Astrocyte of the cerebellum (primary cell): ENCODE measurements around the gene LMAN1L.
"Not testable (repeated sequence)": the region's sequence is repeated elsewhere in the genome, so short reads cannot be mapped to it uniquely, and the experiment has no call there.

ENCODE experiments used
- DNase-seq: peaks from one replicate; pipeline ENCODE4 v3.0.0-alpha.2; 2011; ENCODE audit warnings: low read depth
- H3K4me3 ChIP-seq: 2 replicates; pipeline ENCODE4 v1.5.1; 2011; ENCODE audit warnings: mild to moderate bottlenecking, low read depth, low read length, moderate library complexity
- in situ Hi-C: cut with HindIII; loops from 2 replicates; pipeline ENCODE4 v1.10.0; 2017; ENCODE audit warnings: low sequenced_read_pairs
- TF ChIP-seq, protein P1 (sequence below): IDR thresholded peaks from 2 replicates; pipeline ENCODE4 v1.5.1; 2012; ENCODE audit warnings: low read length, low read depth, moderate library complexity, mild to moderate bottlenecking; ENCODE audit errors: missing control alignments

LMAN1L gene

GRCh38 chr15:74782259-74783071 lies 30.2 kb upstream of the LMAN1L start:
- in situ Hi-C loops = no loop called here
- peak overlapping the region; percentile 82 for H3K4me3 ChIP-seq
- TF ChIP-seq, protein P1, sequence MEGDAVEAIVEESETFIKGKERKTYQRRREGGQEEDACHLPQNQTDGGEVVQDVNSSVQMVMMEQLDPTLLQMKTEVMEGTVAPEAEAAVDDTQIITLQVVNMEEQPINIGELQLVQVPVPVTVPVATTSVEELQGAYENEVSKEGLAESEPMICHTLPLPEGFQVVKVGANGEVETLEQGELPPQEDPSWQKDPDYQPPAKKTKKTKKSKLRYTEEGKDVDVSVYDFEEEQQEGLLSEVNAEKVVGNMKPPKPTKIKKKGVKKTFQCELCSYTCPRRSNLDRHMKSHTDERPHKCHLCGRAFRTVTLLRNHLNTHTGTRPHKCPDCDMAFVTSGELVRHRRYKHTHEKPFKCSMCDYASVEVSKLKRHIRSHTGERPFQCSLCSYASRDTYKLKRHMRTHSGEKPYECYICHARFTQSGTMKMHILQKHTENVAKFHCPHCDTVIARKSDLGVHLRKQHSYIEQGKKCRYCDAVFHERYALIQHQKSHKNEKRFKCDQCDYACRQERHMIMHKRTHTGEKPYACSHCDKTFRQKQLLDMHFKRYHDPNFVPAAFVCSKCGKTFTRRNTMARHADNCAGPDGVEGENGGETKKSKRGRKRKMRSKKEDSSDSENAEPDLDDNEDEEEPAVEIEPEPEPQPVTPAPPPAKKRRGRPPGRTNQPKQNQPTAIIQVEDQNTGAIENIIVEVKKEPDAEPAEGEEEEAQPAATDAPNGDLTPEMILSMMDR = no peak
- DNase-seq = no peak

- no peak for DNase-seq
- in situ Hi-C loops = no loop called here
- TF ChIP-seq, protein P1 = no peak
- peak overlapping the region; percentile 82 for H3K4me3 ChIP-seq
These were observed 29.4 kb upstream of the LMAN1L start for GRCh38 chr15:74783072-74783807.

- in situ Hi-C loops = no loop called here
- TF ChIP-seq, protein P1 = no peak
- no peak for DNase-seq
- peak overlapping the region; percentile 82 for H3K4me3 ChIP-seq
These were observed 28.8 kb upstream of the LMAN1L start for GRCh38 chr15:74783808-74784175.

DNA sequence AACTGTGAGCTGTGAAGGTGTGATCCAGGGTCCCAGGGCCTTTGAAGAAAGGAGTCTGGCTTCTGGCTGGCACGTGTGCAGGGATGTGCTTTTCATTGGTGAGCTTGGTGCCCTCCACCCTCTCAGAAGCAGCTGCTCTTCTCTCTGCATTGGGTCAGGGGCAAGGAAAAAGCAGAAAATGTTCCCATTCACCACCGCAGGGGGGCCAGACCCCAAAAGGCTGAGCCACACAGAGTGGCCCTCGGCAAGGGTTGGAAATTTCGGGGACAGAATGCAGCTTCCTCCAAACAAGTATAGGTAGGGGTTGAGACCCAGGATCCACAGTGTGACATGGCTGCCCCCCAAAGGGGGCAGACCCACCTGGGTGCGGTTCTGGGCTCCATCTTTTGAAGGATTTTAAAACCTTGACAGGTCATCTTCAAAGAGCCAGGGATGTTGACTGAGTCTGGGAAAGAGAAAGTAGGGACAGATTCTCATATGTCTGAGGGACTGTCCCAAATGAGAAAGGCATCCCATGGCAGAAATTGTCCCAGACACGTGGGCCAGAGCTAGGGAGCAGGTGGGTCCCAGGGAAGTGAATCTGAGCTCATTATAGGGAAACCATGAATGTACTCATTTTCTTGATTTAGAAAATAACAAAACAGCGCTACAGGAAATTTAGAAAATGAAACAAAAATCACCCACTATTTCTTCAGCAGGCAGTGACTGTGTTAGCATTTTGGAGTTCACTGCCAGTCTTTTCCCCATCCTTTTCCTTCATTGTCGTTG lies 28.0 kb upstream of the LMAN1L start:
- TF ChIP-seq, protein P1 = no peak
- H3K4me3 ChIP-seq = no peak overlapping the region
- no peak for DNase-seq
- in situ Hi-C loops = no loop called here

DNA sequence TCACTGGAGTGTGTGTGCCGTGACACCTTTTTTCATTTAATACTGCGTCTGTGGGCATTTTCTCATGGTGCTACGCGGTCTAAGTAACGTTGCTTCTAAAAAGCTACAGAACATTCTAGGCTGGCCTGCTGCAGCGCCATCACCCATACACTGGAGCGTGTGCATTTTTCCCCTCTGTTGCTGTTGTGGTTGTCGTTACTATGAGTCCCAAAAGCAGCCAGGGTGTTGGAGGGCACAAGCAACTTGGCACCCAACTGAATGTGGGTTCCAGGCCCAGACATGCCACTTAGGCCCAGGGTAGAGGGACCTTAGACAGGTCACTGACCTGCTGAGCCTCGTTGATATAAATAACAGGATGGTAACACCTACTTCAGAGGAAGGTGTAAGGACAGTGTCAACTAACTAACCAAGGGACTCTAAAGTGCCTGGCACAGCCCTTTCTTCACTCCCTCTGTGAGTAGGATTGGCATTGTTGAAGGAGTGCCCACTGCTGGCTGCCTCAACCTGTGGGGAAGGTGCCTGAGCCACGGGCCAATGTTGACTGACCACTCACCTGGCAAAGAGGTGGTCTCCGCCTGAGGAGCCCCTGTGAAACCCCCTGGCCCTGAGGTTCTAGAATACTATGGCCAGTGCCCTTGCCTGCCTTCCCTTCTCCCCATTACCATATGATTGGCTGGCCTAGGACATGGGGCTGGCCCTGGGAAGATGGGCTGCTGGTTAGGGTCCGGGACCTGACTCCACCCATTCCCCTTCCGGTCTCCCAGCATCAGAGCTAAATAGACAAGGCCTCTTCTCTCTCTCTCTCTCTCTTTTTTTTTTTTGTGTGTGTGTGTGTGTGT lies 27.2 kb upstream of the LMAN1L start:
- no peak overlapping the region for H3K4me3 ChIP-seq
- in situ Hi-C loops = no loop called here
- TF ChIP-seq, protein P1 = no peak
- no peak for DNase-seq

- DNase-seq, in situ Hi-C loops, H3K4me3 ChIP-seq: not testable (repeated sequence)
These were observed 26.6 kb upstream of the LMAN1L start for GRCh38 chr15:74786081-74786480.
